ENCODE data around the gene EIF2S1.

EIF2S1 gene

DNA sequence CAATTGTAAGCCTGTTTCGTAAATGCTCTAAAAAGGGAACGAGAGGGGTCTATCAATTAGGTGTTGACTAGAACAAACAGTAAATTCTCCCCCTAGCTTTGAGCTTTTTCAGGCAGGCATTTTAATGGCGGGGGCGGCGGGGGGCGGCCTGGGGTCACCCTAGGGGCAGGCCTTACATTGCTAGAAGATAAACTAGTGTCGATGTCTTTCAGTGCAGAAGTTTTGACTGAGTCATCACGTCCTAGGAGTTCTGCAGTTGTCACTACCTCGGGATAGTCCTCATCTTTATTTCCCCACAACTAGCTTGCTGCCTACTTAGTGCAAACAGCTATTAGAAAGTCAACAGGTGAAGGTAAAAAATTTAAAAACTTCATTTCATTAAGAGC is 2.2 kb upstream of the EIF2S1 start:
- H3K4me3 ChIP-seq (ENCODE audit: low read depth, low read length): peak overlapping the region; percentile 20
- TF ChIP-seq, protein P1, sequence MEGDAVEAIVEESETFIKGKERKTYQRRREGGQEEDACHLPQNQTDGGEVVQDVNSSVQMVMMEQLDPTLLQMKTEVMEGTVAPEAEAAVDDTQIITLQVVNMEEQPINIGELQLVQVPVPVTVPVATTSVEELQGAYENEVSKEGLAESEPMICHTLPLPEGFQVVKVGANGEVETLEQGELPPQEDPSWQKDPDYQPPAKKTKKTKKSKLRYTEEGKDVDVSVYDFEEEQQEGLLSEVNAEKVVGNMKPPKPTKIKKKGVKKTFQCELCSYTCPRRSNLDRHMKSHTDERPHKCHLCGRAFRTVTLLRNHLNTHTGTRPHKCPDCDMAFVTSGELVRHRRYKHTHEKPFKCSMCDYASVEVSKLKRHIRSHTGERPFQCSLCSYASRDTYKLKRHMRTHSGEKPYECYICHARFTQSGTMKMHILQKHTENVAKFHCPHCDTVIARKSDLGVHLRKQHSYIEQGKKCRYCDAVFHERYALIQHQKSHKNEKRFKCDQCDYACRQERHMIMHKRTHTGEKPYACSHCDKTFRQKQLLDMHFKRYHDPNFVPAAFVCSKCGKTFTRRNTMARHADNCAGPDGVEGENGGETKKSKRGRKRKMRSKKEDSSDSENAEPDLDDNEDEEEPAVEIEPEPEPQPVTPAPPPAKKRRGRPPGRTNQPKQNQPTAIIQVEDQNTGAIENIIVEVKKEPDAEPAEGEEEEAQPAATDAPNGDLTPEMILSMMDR (conservative IDR thresholded peaks at IDR 0.05; ENCODE audit: low read depth, low read length): no peak
- DNase-seq (ENCODE audit: low read depth): peak; percentile 8

DNA sequence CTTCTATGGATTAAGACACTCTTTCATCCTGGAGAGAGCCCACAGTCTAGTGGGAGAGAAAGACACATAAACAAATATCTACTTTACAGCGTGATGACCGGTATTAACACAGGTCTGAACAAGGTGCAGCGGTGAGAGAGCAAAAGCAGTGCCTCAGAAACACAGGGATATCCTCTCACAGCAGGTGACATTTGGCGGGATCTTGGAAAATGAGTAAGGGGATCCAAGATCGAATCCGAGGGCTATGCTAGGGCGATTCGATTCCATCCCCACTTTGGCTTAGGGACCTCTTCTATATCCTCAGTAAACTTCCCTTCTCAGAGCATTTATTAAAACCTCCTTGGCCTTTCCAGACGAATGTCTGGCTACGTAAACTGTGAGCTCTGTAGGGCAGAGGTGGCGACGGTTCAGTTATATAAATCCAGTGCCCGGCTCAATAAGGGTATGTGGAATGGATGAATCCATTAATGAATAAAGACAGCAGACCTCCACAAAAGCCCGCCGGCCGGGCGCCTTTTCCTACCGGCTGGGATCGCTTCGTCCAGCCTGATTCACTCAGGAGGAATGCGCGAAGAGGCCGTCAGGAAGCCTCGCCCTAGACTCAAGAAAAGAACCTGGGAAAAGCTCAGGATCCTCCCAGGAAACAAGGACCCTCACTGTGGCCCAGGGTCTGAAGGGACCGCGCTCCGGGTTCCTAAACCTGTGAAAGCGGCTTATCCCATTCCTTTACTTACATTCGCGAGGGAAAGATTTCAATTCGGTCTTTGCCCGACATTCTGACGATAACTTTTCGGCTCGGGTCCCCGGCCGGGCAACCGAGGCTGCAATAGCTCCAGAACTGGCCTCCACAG is 979 bp upstream of the EIF2S1 start:
- peak overlapping the region; percentile 91 for H3K4me3 ChIP-seq (ENCODE audit: low read depth, low read length)
- peak; percentile 57 for DNase-seq (ENCODE audit: low read depth)
- TF ChIP-seq, protein P1 (conservative IDR thresholded peaks at IDR 0.05; ENCODE audit: low read depth, low read length): no peak

DNA sequence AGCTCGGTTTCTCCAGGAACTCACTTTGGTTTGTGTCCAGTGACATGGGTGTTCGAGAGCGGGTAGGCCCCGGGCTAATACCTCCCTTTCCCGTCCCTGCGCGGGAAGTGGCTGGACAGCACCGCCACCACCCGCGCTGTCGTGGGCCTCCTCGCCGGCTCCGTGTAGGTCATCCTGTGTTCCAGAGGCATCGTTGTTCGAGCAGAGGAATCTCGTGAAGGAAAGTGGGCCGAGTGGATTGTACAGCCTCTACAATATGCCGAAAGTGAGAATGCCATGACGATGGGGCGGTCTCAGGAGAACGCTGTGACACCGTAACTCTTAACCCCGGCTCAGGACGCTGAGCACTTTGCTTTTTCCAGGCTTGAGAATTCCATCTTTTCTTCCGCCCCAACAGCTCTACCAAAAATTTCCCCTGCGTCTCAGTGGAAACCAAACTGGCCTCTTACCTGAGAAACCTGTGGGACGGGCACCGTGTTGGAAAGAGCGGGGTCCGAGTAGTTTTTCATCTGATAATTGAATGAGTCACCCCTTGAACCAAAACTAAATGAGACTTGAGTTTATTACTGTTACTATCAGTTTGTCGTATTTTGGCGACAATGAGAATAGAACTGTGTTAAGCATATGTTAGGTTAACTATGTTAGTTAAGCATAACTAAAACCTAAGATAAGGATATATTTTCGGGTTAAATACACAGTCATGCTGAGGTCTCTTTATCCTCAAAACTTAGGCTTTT is 510 bp downstream of the EIF2S1 start:
- peak overlapping the region; percentile 91 for H3K4me3 ChIP-seq (ENCODE audit: low read depth, low read length)
- TF ChIP-seq, protein P1 (conservative IDR thresholded peaks at IDR 0.05; ENCODE audit: low read depth, low read length): no peak

DNA sequence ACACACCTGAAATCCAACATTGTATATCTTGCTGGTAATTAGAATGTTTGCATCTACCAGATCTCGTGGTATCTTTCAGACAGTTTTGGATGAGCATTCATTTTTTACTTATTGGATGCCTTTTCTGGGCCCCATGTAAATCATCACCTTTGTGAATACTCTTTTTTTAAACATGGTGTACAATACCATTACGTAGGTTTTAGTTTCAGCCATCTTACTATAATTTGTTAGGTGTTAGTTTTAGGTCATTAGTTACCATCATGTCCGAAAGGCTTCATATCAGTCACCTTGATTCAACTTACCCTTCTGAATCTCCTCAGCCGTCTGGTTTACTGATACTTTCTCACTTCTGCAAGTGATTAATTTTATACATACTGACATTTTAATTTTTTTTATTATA is 5.3 kb downstream of the EIF2S1 start:
- TF ChIP-seq, protein P1 (conservative IDR thresholded peaks at IDR 0.05; ENCODE audit: low read depth, low read length): no peak
- no peak overlapping the region for H3K4me3 ChIP-seq (ENCODE audit: low read depth, low read length)

More for the DNA sequence above, 510 bp downstream of the EIF2S1 start:
- DNase-seq (ENCODE audit: low read depth): no peak

DNA sequence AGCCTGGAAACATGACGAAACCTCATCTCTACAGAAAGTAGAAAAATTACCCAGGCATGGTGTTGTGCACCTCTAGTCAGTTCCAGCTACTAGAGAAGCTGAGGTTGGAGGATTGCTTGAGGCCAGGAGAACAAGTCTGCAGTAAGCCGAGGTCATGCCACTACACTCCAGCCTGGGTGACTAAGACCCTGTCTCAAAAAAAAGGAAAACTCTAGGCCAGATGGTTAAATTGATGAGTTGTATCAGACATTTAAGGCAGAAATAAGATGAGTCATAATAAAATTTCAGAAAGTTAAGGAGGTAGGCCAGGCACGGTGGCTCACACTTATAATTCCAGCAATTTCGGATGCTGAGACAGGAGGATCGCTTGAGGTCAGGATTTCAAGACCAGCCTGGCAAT is 10.7 kb downstream of the EIF2S1 start:
- TF ChIP-seq, protein P1 (conservative IDR thresholded peaks at IDR 0.05; ENCODE audit: low read depth, low read length): no peak
- no peak overlapping the region for H3K4me3 ChIP-seq (ENCODE audit: low read depth, low read length)
- no peak for DNase-seq (ENCODE audit: low read depth)

More for the DNA sequence above, 5.3 kb downstream of the EIF2S1 start:
- no peak for DNase-seq (ENCODE audit: low read depth)

DNA sequence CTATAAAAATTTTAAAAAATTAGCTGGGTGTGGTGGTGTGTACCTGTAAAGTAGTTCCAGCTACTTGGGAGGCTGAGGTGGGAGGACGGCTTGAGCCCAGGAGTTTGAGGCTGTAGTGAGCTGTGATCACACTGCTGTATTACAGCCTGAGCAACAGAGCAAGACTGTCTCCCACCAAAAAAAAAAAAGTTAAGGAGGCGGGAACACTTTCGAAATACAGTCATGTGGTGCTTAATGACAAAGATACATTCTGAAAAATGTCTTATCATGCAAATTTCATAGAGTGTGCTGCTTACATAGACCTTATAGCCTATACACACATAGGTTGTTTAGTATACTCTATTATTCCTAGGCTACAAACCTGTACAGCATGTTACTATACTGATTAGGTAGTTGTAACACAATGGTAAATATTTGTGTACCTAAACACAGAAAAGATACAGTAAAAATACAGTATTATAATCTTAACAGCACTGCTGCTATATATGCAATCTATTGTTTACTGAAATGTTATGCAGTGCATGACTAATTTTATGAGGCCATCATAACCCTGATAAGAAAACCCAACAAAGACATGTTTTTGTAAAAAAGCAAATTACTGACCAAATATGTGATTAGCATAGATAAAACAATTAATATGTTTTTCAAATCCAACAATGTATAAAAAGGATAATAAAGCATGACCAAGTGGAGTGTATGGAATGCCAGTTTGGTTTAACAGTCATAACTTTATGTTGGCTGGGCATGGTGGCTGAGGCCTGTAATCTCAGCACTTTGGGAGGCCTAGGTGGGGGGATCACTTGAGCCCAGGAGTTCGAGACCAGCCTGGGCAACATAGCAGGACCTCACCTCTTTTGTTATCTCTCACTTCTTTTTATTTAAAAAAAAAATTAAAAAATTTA is 11.4 kb downstream of the EIF2S1 start:
- peak; percentile 34 for DNase-seq (ENCODE audit: low read depth)
- TF ChIP-seq, protein P1 (conservative IDR thresholded peaks at IDR 0.05; ENCODE audit: low read depth, low read length): no peak
- H3K4me3 ChIP-seq (ENCODE audit: low read depth, low read length): no peak overlapping the region
